Adrenal gland (tissue), 12 donors: Measurements from ENCODE around the gene CLDND1. TPM values are rescaled to one million over a fixed set of nuclear protein-coding genes. Genes with fewer than 3 reads are reported as not detected.

Experiments
- DNase-seq, 7 donors: peaks; one replicate each; pipeline ENCODE4 v3.0.0-alpha.2; 2019 to 2020
- H3K27ac ChIP-seq, 5 donors: fragments of 200-600 bp; sonication (generic) in 4 of 5; 1 replicate in 3 of 5; 2 replicates in 2 of 5; pipeline versions ENCODE4 v1.5.1 to v1.8.0; 2016 to 2020; ENCODE audit warnings: mild to moderate bottlenecking in 1 of 5
- H3K27me3 ChIP-seq: fragments of 200-600 bp; 2 replicates; pipeline ENCODE4 v1.8.0; 2021
- H3K36me3 ChIP-seq, 2 donors: fragments of 200-600 bp; replicated peaks in 1 of 2; 1 replicate in 1 of 2; 2 replicates in 1 of 2; pipeline versions ENCODE4 v1.5.1 to v1.8.0; 2018 to 2022
- H3K4me1 ChIP-seq, 2 donors: fragments of 200-600 bp; replicated peaks in 1 of 2; 1 replicate in 1 of 2; 2 replicates in 1 of 2; pipeline versions ENCODE4 v1.5.1 to v1.8.0; 2018 to 2021
- H3K4me3 ChIP-seq, 4 donors: fragments of 200-600 bp; sonication (generic) in 3 of 4; one replicate each; pipeline ENCODE4 v1.5.1; 2016 to 2018
- H3K9me3 ChIP-seq, 3 donors: fragments of 200-600 bp; sonication (generic) in 1 of 3; replicated peaks in 1 of 3; 1 replicate in 2 of 3; 2 replicates in 1 of 3; pipeline versions ENCODE4 v1.5.1 to v1.8.0; 2016 to 2021
- POLR2A ChIP-seq, 2 donors: fragments of 450-650 bp; IDR thresholded peaks; one replicate each; pipeline ENCODE4 v1.6.1; 2017; ENCODE audit warnings: antibody characterized with exemption in 2 of 2, mild to moderate bottlenecking in 2 of 2, moderate library complexity in 1 of 2
- WGBS, 4 donors: extraction: QIAGEN DNeasy Blood & Tissue Kit in 2 of 4; methylation state at CpG; one replicate each; pipeline versions ENCODE4 v1.1.5 to v1.1.7; 2013 to 2017; 5-methylcytosine and 5-hydroxymethylcytosine counted together
- intact Hi-C, 2 donors: fragments of 100-400 bp; cut with DNase I; formaldehyde crosslinking; loops; one replicate each; pipeline versions ENCODE4 v1.14.1 to v1.15.0; 2022 to 2023
- polyA plus RNA-seq, 3 donors: library from polyadenylated mRNA; stranded (reverse); fragments of 200-250 nt in 2 of 3; fragments of 350-450 nt in 1 of 3; fragmentation: Illumina TruSeq in 1 of 3; extraction: RNeasy Lipid Tissue Mini Kit (QIAGEN cat#74804) in 1 of 3; gene quantifications; one replicate each; pipeline ENCODE4 v1.2.3, GENCODE V29; 2013 to 2014
- total RNA-seq, 9 donors: library from RNA; depleted of rRNA in 4 of 9; stranded (reverse); fragments of >200 nt in 4 of 9; fragments of 120-200 nt in 1 of 9; fragmentation: NEBNext Ultra II Directional in 1 of 9; extraction: Animal tissue kit (Norgen Biotek cat#: 25700) in 1 of 9; gene quantifications; one replicate each; pipeline versions ENCODE4 v1.1.0 to v1.2.4, GENCODE V29; 2013 to 2023
- TF ChIP-seq, protein P1 (sequence below), 6 experiments: fragments of 450-650 bp in 4 of 6; fragments of 200-600 bp in 2 of 6; sonication (generic) in 1 of 6; IDR thresholded peaks; 1 replicate in 5 of 6; 2 replicates in 1 of 6; pipeline versions ENCODE4 v1.5.1 to v1.8.0; 2016 to 2021; ENCODE audit warnings: antibody characterized with exemption in 6 of 6, mild to moderate bottlenecking in 2 of 6, moderate library complexity in 1 of 6
- donor health status: healthy with polysubstance abuse.
- donor health status: Bipolar disorder and iron deficiency.
- donor health status: DM: yes; HTN: yes; CAD: no.
- donor health status: DM: no; HTN: no; CAD: no.
- donor health status: DM: no; HTN: no; CAD: no.
- donor health status: DM: yes; HTN: yes; CAD: no.

The CLDND1 gene
- total and polyA plus RNA-seq, 12 donors, result 45.3 to 112 (median 65.2) TPM

GRCh38 chr3:98565843-98566242 is 43.1 kb upstream of the CLDND1 start:
- intact Hi-C loops, result no loop called here
- no peaks in the 10 kb centered on the region for H3K36me3 ChIP-seq
- H3K9me3 ChIP-seq, result no peaks in the 10 kb centered on the region
- 73 to 85% (median 82%) methylated on average over 6 of the region's 6 CpGs for WGBS, 4 donors
- DNase-seq, result no peak
- H3K27ac ChIP-seq, result no peak overlapping the region
- no peak overlapping the region for H3K4me3 ChIP-seq
- H3K27me3 ChIP-seq, result no peaks in the 10 kb centered on the region
- TF ChIP-seq POLR2A (IDR thresholded peaks at IDR 0.05), result no peak
- TF ChIP-seq, protein P1, sequence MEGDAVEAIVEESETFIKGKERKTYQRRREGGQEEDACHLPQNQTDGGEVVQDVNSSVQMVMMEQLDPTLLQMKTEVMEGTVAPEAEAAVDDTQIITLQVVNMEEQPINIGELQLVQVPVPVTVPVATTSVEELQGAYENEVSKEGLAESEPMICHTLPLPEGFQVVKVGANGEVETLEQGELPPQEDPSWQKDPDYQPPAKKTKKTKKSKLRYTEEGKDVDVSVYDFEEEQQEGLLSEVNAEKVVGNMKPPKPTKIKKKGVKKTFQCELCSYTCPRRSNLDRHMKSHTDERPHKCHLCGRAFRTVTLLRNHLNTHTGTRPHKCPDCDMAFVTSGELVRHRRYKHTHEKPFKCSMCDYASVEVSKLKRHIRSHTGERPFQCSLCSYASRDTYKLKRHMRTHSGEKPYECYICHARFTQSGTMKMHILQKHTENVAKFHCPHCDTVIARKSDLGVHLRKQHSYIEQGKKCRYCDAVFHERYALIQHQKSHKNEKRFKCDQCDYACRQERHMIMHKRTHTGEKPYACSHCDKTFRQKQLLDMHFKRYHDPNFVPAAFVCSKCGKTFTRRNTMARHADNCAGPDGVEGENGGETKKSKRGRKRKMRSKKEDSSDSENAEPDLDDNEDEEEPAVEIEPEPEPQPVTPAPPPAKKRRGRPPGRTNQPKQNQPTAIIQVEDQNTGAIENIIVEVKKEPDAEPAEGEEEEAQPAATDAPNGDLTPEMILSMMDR (IDR thresholded peaks at IDR 0.05), result no peak
- no peaks in the 10 kb centered on the region for H3K4me1 ChIP-seq

DNA sequence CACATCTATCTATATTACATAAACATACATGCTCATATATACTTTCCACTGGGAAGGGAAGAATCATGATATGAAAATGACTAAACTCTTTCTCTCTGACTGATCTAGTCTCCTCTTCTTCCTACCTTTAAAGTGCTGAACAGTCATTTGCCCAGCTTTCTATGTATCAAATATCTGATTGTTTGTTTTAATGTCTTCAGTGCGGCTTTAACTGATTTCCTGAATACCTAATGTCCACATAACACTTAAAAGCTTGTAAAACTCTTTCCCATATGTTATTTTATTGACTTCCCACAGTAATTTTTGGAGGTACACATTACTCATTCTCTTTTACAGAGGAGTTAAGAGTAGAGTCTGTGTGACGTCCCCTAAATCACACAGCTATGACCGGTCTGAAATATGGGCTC is 42.5 kb upstream of the CLDND1 start:
- 46 to 88% (median 70%) methylated on average over 3 of the region's 3 CpGs for WGBS, 4 donors
- TF ChIP-seq, protein P1 (IDR thresholded peaks at IDR 0.05), result no peak
- no peak for TF ChIP-seq POLR2A (IDR thresholded peaks at IDR 0.05)

DNA sequence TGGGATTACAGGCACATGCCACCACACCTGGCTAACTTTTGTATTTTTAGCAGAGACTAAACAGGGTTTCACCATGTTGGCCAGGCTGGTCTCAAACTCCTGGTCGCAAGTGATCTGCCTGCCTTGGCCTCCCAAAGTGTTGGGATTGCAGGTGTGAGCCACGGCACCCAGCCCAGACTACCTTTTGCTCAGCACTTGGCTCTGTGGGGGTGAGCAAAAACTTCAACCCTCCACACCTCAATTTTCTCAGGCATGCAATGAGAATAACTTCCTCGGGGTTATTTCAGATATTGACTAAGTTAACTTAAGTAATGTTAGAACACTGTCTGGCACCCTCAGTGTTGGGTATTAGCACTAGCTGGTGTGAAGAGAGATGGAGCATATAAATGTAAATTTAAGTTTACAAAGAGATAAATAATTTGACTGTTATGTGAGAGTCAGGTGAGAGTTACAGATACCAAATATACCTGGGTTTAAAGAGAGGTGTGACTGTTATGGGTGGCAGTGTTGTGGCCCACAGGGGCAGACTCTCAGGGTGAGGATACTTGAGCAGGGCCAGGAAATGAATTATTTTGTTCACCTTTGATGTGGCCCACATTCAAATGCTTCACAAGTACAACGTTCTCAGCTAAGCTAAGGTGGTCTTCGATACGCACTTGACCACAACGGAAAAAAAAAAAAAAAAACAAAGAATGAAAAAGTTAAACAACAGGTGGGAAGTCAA is 41.7 kb upstream of the CLDND1 start:
- H3K36me3 ChIP-seq, result no peaks in the 10 kb centered on the region
- H3K9me3 ChIP-seq, result no peaks in the 10 kb centered on the region
- H3K27me3 ChIP-seq, result no peaks in the 10 kb centered on the region
- 78 to 86% (median 82%) methylated on average over 7 of the region's 7 CpGs for WGBS, 4 donors
- intact Hi-C loops, result no loop called here
- TF ChIP-seq POLR2A (IDR thresholded peaks at IDR 0.05), result no peak
- TF ChIP-seq, protein P1 (IDR thresholded peaks at IDR 0.05), result no peak
- H3K4me1 ChIP-seq, result no peaks in the 10 kb centered on the region
- H3K4me3 ChIP-seq, result no peak overlapping the region
- no peak overlapping the region for H3K27ac ChIP-seq
- no peak for DNase-seq

More for the DNA sequence above, 42.5 kb upstream of the CLDND1 start:
- no peak for DNase-seq
- Histone ChIP-seq H3K36me3 (no peaks in the 10 kb centered on the region), H3K4me1 (no peaks in the 10 kb centered on the region), H3K9me3 (no peaks in the 10 kb centered on the region), H3K4me3 (no peak overlapping the region), H3K27me3 (no peaks in the 10 kb centered on the region), H3K27ac (no peak overlapping the region)
- intact Hi-C loops, result no loop called here

- Histone ChIP-seq H3K4me3 (no peak overlapping the region), H3K27ac (no peak overlapping the region), H3K27me3 (no peaks in the 10 kb centered on the region), H3K4me1 (no peaks in the 10 kb centered on the region), H3K36me3 (no peaks in the 10 kb centered on the region), H3K9me3 (no peaks in the 10 kb centered on the region)
- intact Hi-C loops, result no loop called here
- no peak for DNase-seq
- TF ChIP-seq POLR2A (IDR thresholded peaks at IDR 0.05), result no peak
- TF ChIP-seq, protein P1 (IDR thresholded peaks at IDR 0.05), result no peak
- 67 to 80% (median 79%) methylated on average over 4 of the region's 4 CpGs for WGBS, 4 donors
These were observed 41.1 kb upstream of the CLDND1 start for GRCh38 chr3:98563661-98564281.
